Measurements from ENCODE around the gene THADA.
"Not testable (repeated sequence)": the region's sequence is repeated elsewhere in the genome, so short reads cannot be mapped to it uniquely, and the experiment has no call there.

The THADA gene

DNA sequence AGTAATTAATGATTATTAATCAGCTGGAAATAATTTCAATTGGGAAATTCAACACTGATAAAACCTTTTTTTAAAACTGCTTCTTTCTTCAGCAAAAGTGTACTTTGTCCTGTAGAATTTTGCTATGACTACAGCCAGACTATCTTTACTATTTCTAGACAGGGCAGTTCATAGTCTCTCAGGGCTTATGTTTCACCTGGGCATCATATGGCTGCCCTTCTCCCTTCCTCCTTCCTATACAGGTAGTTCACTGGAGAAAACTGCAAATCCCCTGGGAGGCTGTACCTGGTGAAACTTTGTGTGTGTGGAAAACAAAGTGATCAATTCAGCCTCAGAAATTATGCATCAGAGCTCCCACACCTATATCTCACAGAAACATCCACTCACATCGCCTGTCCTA lies 38.6 kb downstream of the THADA start:
- no peak for DNase-seq (ENCODE audit: low read depth)
- H3K4me3 ChIP-seq (ENCODE audit: low read depth, low read length): no peak overlapping the region
- TF ChIP-seq, protein P1, sequence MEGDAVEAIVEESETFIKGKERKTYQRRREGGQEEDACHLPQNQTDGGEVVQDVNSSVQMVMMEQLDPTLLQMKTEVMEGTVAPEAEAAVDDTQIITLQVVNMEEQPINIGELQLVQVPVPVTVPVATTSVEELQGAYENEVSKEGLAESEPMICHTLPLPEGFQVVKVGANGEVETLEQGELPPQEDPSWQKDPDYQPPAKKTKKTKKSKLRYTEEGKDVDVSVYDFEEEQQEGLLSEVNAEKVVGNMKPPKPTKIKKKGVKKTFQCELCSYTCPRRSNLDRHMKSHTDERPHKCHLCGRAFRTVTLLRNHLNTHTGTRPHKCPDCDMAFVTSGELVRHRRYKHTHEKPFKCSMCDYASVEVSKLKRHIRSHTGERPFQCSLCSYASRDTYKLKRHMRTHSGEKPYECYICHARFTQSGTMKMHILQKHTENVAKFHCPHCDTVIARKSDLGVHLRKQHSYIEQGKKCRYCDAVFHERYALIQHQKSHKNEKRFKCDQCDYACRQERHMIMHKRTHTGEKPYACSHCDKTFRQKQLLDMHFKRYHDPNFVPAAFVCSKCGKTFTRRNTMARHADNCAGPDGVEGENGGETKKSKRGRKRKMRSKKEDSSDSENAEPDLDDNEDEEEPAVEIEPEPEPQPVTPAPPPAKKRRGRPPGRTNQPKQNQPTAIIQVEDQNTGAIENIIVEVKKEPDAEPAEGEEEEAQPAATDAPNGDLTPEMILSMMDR (IDR thresholded peaks at IDR 0.05; ENCODE audit: control insufficient read depth, extremely low read depth, insufficient read depth): no peak

DNA sequence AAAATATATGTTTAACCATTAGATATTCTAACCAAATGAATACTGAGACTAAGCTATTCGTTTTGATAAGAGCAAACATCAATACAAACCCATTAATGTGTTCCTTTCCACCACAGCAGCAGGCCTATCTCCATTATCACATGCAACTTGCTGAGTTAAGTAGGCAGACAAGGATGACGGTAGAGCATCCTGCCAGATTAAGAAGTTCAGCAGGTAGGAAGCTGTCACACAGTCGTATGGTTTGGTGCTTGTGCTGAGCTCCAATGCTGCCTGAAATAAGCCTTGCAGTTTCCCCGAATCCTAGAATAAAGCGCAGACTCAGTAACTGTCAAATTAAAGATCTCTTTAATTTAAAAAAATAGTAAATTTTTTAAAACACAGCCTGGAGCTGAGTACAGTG lies 39.6 kb downstream of the THADA start:
- TF ChIP-seq, protein P1 (IDR thresholded peaks at IDR 0.05; ENCODE audit: control insufficient read depth, extremely low read depth, insufficient read depth): no peak
- no peak overlapping the region for H3K4me3 ChIP-seq (ENCODE audit: low read depth, low read length)
- no peak for DNase-seq (ENCODE audit: low read depth)

DNA sequence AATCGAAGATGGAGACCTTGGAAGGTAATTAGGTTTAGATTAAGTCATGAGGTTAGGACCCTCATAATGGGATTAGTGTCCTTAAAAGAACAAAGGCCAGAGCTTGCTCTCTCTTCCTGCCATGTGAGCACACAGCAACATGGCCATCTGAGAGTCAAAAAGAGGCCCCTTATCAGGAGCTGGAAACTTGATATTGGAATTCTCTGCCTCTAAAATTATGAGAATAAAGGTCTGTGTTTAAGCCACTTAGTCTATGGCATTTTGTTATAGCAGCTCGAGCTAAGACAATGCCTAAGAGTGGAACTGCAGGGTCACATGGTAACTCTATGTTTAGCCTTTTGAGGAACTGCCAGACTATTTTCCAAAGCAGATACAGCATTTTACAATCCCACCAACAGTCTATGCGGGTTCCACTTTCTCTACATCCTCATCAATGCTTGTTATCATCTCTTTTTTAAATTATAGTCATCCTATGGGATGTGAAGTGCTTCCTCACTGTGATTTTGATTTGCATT lies 42.4 kb downstream of the THADA start:
- no peak overlapping the region for H3K4me3 ChIP-seq (ENCODE audit: low read depth, low read length)
- TF ChIP-seq, protein P1 (IDR thresholded peaks at IDR 0.05; ENCODE audit: control insufficient read depth, extremely low read depth, insufficient read depth): no peak
- DNase-seq (ENCODE audit: low read depth): no peak

DNA sequence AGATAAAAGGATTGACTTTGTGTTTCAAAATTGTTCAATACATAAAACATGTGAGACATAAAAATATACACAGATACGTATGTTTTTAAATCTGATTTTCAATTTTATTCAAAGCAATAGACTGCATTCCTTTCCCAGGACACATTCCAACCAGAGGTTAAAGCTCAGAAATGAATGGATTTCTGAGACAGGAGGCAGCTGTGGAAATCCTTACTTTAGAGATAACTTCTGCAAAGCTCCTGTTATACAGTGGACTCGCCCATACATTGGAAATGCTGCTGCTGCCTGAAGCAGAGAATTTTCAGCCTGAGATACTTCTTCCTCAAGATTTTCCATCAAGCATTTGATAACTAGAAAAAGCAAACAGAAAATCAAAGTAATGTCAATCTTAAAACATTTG lies 43.8 kb downstream of the THADA start:
- DNase-seq (ENCODE audit: low read depth): no peak
- H3K4me3 ChIP-seq (ENCODE audit: low read depth, low read length): no peak overlapping the region
- TF ChIP-seq, protein P1 (IDR thresholded peaks at IDR 0.05; ENCODE audit: control insufficient read depth, extremely low read depth, insufficient read depth): no peak

DNA sequence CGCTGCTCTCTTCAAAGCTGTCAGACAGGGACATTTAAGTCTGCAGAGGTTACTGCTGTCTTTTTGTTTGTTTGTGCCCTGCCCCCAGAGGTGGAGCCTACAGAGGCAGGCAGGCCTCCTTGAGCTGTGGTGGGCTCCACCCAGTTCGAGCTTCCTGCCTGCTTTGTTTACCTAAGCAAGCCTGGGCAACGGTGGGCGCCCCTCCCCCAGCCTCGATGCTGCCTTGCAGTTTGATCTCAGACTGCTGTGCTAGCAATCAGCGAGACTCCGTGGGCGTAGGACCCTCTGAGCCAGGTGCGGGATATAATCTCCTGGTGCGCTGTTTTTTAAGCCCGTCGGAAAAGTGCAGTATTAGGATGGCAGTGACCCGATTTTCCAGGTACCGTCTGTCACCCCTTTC lies 47.5 kb downstream of the THADA start:
- H3K4me3 ChIP-seq (ENCODE audit: low read depth, low read length): not testable (repeated sequence)

DNA sequence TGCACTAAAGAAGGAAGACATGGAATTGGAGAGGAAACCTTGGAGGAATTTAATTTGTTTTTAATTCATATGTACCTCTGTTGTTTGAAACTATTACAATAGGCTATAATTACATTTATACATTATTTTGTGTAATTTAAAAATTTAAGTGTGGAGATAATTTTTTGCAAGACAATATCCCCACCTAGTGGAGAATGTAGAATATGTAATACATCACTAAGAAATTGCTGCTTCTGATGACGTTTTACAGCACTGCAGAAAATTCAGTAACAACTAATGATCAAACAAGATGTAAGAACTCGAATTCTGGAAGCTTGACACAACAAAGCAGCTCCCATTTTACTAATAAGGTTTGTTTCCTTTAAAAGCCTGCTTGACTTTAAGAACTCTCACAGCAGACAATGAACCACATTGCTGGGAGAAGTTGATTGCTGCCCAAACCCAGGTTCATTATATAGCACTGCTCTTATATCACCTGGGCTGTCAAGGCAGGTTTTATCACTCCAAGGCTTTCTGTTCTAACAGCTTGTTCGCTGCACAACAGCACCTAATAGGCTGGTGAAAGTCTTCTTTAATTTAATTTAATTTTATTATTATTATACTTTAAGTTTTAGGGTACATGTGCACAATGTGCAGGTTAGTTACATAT lies 53.4 kb downstream of the THADA start:
- no peak overlapping the region for H3K4me3 ChIP-seq (ENCODE audit: low read depth, low read length)
- DNase-seq (ENCODE audit: low read depth): no peak
- TF ChIP-seq, protein P1 (IDR thresholded peaks at IDR 0.05; ENCODE audit: control insufficient read depth, extremely low read depth, insufficient read depth): 0 out of 2 replicates have a peak, but pooled peaks have one; percentile 28

More for the DNA sequence above, 47.5 kb downstream of the THADA start:
- not testable (repeated sequence) for DNase-seq (ENCODE audit: low read depth)

DNA sequence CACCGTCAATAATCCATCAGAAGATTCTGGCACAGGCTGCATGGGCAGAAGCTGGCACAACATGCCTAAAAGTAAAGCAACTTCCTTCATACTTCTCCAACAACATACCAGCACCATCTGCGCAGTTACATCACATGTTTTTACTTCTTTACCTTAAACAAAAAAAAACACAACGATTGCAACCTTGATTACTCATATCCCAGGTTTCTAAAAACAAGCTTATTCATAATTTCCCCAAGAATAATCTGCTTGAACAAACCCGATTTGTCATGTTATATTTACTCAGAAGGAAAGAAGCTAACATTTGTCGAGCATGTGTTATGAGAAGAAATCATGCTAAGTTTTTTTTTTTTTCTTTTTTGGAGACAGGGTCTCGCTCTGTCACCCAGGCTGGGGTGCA lies 54.7 kb downstream of the THADA start:
- TF ChIP-seq, protein P1 (IDR thresholded peaks at IDR 0.05; ENCODE audit: control insufficient read depth, extremely low read depth, insufficient read depth): no peak
- no peak for DNase-seq (ENCODE audit: low read depth)
- H3K4me3 ChIP-seq (ENCODE audit: low read depth, low read length): no peak overlapping the region

Data from LNCaP clone FGC (cell line).